Activated naive CD8-positive, alpha-beta T cell (primary cell): Measurements from ENCODE around the gene LUZP2.

Source experiments
- H3K27ac Mint-ChIP-seq: one replicate; pipeline ENCODE4 v1.8.0; 2021; ENCODE audit warnings: mixed read lengths
- H3K27me3 Mint-ChIP-seq: one replicate; pipeline ENCODE4 v1.8.0; 2021; ENCODE audit warnings: mixed read lengths
- H3K36me3 Mint-ChIP-seq: one replicate; pipeline ENCODE4 v1.8.0; 2021; ENCODE audit warnings: mixed read lengths
- H3K4me1 Mint-ChIP-seq: one replicate; pipeline ENCODE4 v1.8.0; 2021; ENCODE audit warnings: low read depth, mixed read lengths
- H3K4me3 Mint-ChIP-seq: one replicate; pipeline ENCODE4 v1.8.0; 2021; ENCODE audit warnings: mild to moderate bottlenecking, mixed read lengths
- H3K9me3 Mint-ChIP-seq: one replicate; pipeline ENCODE4 v1.8.0; 2021; ENCODE audit warnings: low read depth, mixed read lengths

LUZP2 gene

DNA sequence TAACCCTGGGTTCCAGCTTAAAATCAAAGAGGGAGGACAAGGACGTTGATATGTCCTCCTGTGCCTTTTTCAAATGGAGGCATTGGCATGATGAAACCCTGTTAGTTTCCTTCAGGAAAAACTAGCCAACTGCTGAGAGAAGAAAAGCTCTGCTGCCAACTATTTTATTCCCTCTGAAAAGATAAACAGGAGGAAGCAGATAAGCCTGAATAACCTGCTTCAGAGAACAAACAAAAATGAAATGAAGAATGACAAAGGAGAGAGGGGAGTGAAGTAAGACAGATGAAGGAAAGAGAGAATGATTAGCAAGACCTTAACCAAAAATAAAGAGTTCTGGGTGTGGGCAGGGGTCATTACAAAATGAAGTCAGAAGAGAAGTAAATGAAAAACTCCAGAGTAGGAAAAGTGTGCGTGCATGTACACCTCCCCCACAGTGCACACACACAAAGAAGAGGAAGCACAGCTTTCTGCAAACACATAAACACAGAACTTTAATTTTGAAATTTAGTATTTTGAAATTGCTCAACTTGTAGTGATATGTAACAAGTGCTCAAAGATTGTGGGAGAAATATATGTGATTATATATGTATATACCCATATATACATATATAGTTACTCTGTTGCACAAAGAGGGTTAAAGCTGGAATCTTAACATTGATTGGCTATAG is 332.2 kb downstream of the LUZP2 start:
- Mint-ChIP-seq H3K27me3 (no peaks in the 10 kb centered on the region), H3K27ac (no peak overlapping the region), H3K4me1 (no peaks in the 10 kb centered on the region), H3K4me3 (no peak overlapping the region), H3K36me3 (no peaks in the 10 kb centered on the region), H3K9me3 (peaks cover 4% of the 10 kb centered on the region)

- Mint-ChIP-seq H3K36me3 (no peaks in the 10 kb centered on the region), H3K27me3 (no peaks in the 10 kb centered on the region), H3K9me3 (peaks cover 15% of the 10 kb centered on the region), H3K4me3 (no peak overlapping the region), H3K4me1 (no peaks in the 10 kb centered on the region), H3K27ac (no peak overlapping the region)
Observed at GRCh38 chr11:24833573-24833972, 336.7 kb downstream of the LUZP2 start.

- Mint-ChIP-seq H3K27ac (no peak overlapping the region), H3K4me1 (no peaks in the 10 kb centered on the region), H3K4me3 (no peak overlapping the region), H3K36me3 (no peaks in the 10 kb centered on the region), H3K27me3 (no peaks in the 10 kb centered on the region), H3K9me3 (peaks cover 15% of the 10 kb centered on the region)
Observed at GRCh38 chr11:24837112-24837511, 340.3 kb downstream of the LUZP2 start.

DNA sequence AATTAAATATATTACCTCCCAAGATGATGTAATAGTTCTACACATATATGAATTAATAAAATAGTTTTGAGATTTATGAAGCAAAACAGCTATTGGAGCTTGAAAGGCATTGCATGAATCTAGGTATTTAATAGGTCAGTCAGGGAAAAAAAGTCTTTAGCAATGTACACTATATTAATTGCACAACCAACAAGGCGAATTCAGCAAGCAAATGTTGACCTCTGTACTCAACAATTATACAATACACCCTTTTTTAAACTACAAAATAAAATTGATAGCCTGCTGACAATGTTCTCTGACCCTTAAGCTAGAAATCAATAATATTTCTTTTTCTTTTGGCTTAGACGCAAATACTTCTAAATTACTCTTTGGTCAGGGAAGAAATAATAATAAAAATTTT is 345.5 kb downstream of the LUZP2 start:
- Mint-ChIP-seq H3K9me3 (peaks cover 16% of the 10 kb centered on the region), H3K36me3 (no peaks in the 10 kb centered on the region), H3K27me3 (no peaks in the 10 kb centered on the region), H3K4me3 (no peak overlapping the region), H3K4me1 (no peaks in the 10 kb centered on the region), H3K27ac (no peak overlapping the region)

DNA sequence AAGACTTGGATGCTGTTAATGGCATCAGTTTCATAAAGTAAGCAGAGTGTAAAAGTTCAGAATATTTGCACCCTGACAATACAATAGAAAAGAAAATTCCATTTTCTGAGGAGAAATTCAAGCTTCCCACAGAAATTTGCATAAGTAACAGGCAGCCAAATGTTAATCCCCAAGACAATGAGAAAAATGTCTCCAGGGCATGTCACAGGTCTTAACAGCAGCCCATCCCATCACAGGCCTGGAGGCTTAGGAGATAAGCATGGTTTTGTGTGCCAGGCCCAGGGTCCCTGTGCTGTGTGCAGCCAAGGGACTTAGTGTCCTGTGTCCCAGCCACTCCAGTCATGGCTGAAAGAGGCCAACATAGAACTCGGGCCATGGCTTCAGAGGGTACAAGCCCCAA is 347.6 kb downstream of the LUZP2 start:
- Mint-ChIP-seq H3K4me3 (no peak overlapping the region), H3K9me3 (peaks cover 12% of the 10 kb centered on the region), H3K27me3 (no peaks in the 10 kb centered on the region), H3K27ac (no peak overlapping the region), H3K36me3 (no peaks in the 10 kb centered on the region), H3K4me1 (no peaks in the 10 kb centered on the region)

- no peaks in the 10 kb centered on the region for H3K27me3 Mint-ChIP-seq
- no peak overlapping the region for H3K4me3 Mint-ChIP-seq
- no peak overlapping the region for H3K27ac Mint-ChIP-seq
- no peaks in the 10 kb centered on the region for H3K36me3 Mint-ChIP-seq
- H3K9me3 Mint-ChIP-seq: peaks cover 12% of the 10 kb centered on the region
- H3K4me1 Mint-ChIP-seq: no peaks in the 10 kb centered on the region
Observed at GRCh38 chr11:24848857-24849256, 352.0 kb downstream of the LUZP2 start.

DNA sequence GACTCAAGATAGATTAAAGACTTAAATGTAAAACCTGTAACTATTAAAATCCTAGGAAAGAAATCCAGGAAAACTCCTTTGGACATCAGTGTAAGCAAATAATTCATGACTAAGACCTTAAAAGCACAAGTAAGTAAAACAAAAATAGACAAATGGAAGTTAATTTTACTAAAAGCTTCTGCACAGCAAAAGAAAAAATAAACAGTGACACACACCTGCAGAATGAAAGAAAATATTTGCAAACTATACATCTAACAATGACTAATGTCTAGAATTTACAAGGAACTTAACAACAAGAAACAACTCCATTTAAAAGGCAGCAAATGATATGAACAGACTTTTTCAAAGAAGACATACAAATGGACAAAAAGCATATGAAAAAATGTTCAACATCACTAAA is 359.1 kb downstream of the LUZP2 start:
- Mint-ChIP-seq H3K4me3 (no peak overlapping the region), H3K27ac (no peak overlapping the region)

GRCh38 chr11:24859801-24860300 is 363.0 kb downstream of the LUZP2 start:
- no peaks in the 10 kb centered on the region for H3K4me1 Mint-ChIP-seq
- H3K36me3 Mint-ChIP-seq: no peaks in the 10 kb centered on the region
- H3K27me3 Mint-ChIP-seq: no peaks in the 10 kb centered on the region

More for the DNA sequence above, 359.1 kb downstream of the LUZP2 start:
- Mint-ChIP-seq H3K36me3 (no peaks in the 10 kb centered on the region), H3K4me1 (no peaks in the 10 kb centered on the region), H3K9me3 (peaks cover 4% of the 10 kb centered on the region), H3K27me3 (no peaks in the 10 kb centered on the region)

DNA sequence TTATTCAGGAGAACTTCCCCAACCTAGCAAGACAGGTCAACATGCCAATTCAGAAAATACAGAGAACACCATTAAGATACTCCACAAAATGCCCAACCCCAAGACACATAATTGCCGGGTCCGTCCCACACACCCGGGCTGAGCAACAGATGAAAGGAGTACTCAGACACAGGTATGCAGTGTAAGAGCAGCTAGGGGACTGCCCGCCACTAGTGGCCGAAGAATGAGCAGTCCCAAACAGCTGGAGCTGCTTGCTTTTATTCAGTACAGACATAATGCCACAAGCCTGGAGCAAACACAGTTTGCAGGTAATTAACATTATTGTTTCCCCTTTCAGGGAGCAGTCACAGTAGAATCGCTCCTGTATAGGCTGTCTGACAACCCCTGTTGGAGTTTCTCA is 364.6 kb downstream of the LUZP2 start:
- H3K27ac Mint-ChIP-seq: no peak overlapping the region
- H3K4me3 Mint-ChIP-seq: no peak overlapping the region
- H3K36me3 Mint-ChIP-seq: no peaks in the 10 kb centered on the region
- H3K9me3 Mint-ChIP-seq: peaks cover 3% of the 10 kb centered on the region
- H3K27me3 Mint-ChIP-seq: no peaks in the 10 kb centered on the region
- no peaks in the 10 kb centered on the region for H3K4me1 Mint-ChIP-seq

More at GRCh38 chr11:24859801-24860300, 363.0 kb downstream of the LUZP2 start:
- Mint-ChIP-seq H3K9me3 (peaks cover 4% of the 10 kb centered on the region), H3K27ac (no peak overlapping the region), H3K4me3 (no peak overlapping the region)

DNA sequence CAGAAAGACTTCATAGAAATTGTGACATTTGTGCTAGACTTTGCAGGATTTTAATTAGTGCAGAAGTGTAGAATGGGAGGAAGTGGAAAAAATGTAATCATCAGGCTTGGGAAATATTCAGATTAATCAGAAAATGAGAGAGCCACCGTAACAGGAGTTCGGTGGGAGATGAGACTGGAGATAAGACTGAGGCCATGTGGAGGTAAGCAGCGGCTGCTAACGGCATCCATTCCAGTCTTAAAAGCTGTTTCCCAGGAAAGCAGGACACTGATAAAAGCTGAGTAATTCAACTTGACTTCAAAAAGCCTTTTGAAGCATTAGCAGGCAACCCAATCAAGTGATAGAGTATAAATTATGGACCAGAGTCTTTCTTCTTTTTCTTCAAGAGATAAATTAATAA is 369.9 kb downstream of the LUZP2 start:
- Mint-ChIP-seq H3K9me3 (peaks cover 3% of the 10 kb centered on the region), H3K27ac (no peak overlapping the region), H3K4me1 (no peaks in the 10 kb centered on the region), H3K36me3 (no peaks in the 10 kb centered on the region), H3K27me3 (no peaks in the 10 kb centered on the region), H3K4me3 (no peak overlapping the region)

GRCh38 chr11:24870048-24870447 is 373.2 kb downstream of the LUZP2 start:
- Mint-ChIP-seq H3K27me3 (no peaks in the 10 kb centered on the region), H3K27ac (no peak overlapping the region), H3K36me3 (no peaks in the 10 kb centered on the region), H3K9me3 (peaks cover 10% of the 10 kb centered on the region), H3K4me3 (no peak overlapping the region), H3K4me1 (no peaks in the 10 kb centered on the region)

DNA sequence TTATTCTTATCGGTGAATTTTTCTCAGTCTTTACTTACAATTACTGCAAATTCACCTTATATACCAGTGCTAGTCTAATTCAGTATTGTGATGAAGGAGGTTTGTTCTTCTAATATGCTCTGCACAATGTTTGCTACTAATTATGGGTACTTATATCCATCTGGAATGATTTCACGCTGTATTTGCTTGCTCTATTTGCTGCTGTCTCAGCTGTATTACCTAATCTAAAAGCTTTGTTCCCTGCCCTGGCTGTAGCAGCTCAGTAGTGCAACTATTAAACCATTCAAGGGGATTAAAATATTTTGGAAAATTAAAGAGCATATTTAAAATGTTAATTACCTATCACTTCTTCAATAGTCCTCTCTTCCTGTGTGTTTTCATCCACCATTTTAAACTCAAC is 375.3 kb downstream of the LUZP2 start:
- Mint-ChIP-seq H3K27ac (no peak overlapping the region), H3K27me3 (no peaks in the 10 kb centered on the region), H3K4me3 (no peak overlapping the region), H3K9me3 (peaks cover 10% of the 10 kb centered on the region), H3K4me1 (no peaks in the 10 kb centered on the region), H3K36me3 (no peaks in the 10 kb centered on the region)

DNA sequence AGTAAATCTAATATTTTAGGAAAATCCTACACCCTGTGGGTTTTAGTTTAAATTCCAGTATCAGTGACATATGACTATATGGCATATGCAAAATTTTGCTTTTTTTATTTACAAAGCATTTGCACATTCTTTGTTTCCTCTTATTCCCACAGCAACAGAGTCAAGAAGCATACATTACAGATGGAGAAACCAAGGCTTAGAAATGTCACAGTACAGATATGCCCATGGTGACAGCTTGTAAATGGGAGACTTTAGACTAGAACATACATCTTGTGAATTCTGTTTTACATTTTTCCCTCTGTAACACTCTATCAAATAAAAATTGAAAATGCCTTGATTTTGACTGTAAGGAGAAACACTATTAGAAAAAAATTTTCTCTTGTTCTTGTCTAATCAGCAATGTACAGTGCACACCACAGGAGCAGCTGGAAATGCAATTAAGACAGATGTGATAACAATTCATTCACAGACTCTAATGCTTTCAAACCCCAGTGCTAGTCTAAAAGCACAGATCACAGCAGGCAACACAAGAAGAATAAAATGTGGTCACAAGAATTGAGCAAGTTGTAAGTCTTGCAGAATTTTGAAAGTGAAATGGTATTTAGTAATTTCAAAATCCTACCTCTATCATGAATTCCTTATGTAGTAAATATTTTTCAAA is 375.9 kb downstream of the LUZP2 start:
- Mint-ChIP-seq H3K36me3 (no peaks in the 10 kb centered on the region), H3K4me1 (no peaks in the 10 kb centered on the region), H3K27ac (no peak overlapping the region), H3K27me3 (no peaks in the 10 kb centered on the region), H3K9me3 (peaks cover 10% of the 10 kb centered on the region), H3K4me3 (no peak overlapping the region)

DNA sequence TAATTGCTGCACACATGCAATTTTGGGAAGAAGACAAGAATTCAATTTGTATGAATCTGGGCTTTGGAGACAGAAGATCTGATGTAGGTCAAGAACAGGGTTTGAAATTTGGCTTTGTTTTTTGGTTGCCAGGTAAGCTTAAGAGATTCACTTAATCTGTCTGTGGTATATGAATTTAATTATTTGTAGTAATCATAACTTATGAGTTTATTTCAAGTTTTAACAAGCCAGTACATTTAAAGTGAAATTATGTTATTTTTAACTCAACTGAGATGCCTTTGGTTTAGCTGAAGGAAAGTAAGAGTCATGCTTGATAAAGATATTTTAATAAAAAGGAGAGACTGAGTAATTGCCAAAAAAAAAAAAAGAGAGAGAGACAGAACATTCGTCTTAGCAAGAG is 384.1 kb downstream of the LUZP2 start:
- H3K27ac Mint-ChIP-seq: no peak overlapping the region
- H3K4me3 Mint-ChIP-seq: no peak overlapping the region
- no peaks in the 10 kb centered on the region for H3K36me3 Mint-ChIP-seq
- H3K9me3 Mint-ChIP-seq: peaks cover 12% of the 10 kb centered on the region
- H3K4me1 Mint-ChIP-seq: no peaks in the 10 kb centered on the region
- H3K27me3 Mint-ChIP-seq: no peaks in the 10 kb centered on the region

- Mint-ChIP-seq H3K9me3 (peaks cover 17% of the 10 kb centered on the region), H3K27me3 (no peaks in the 10 kb centered on the region), H3K36me3 (no peaks in the 10 kb centered on the region), H3K27ac (no peak overlapping the region), H3K4me3 (no peak overlapping the region), H3K4me1 (no peaks in the 10 kb centered on the region)
Observed at GRCh38 chr11:24885580-24886173, 388.8 kb downstream of the LUZP2 start.
